K562 (cell line): ENCODE data around the gene DHRS11. TPM values are rescaled to one million over a fixed set of nuclear protein-coding genes. Genes with fewer than 3 reads are reported as not detected.

Experiments used
- ARID1B ChIP-seq: fragments of 450-650 bp; IDR thresholded peaks from 2 replicates; pipeline ENCODE4 v1.6.1; 2016; ENCODE audit warnings: antibody characterized with exemption, mild to moderate bottlenecking, inconsistent platforms
- CBFA2T3 ChIP-seq: fragments of 450-650 bp; IDR thresholded peaks from 2 replicates; pipeline ENCODE4 v1.6.1; 2017
- CBX3 ChIP-seq, 2 experiments: IDR thresholded peaks; 1 replicate in 1 of 2; 2 replicates in 1 of 2; pipeline ENCODE4 v1.6.1; 2012; ENCODE audit warnings: inconsistent platforms in 2 of 2, low read length in 2 of 2, borderline replicate concordance in 1 of 2, control low read depth in 1 of 2
- CEBPB ChIP-seq: fragments of 450-650 bp; IDR thresholded peaks from 2 replicates; pipeline ENCODE4 v1.6.1; 2016; ENCODE audit warnings: missing genetic modification characterization, missing compliant biosample characterization
- CHD2 ChIP-seq: IDR thresholded peaks from 2 replicates; pipeline ENCODE4 v1.6.1; 2011; ENCODE audit warnings: low read depth, low read length
- DACH1 ChIP-seq: fragments of 450-650 bp; IDR thresholded peaks from 2 replicates; pipeline ENCODE4 v1.6.1; 2018; ENCODE audit not compliant: partially characterized antibody
- DPF2 ChIP-seq: fragments of 450-650 bp; IDR thresholded peaks from 2 replicates; pipeline ENCODE4 v1.6.1; 2016
- ESRRA ChIP-seq: fragments of 450-650 bp; IDR thresholded peaks from 2 replicates; pipeline ENCODE4 v1.6.1; 2014; ENCODE audit warnings: low read depth, mild to moderate bottlenecking, moderate library complexity, borderline replicate concordance
- ILK ChIP-seq: fragments of 450-650 bp; IDR thresholded peaks from 2 replicates; pipeline ENCODE4 v1.6.1; 2016; ENCODE audit warnings: missing genetic modification characterization, low read depth, mild to moderate bottlenecking, missing compliant biosample characterization, moderate library complexity, borderline replicate concordance
- KAT2B ChIP-seq: IDR thresholded peaks from one replicate; pipeline ENCODE4 v1.6.1; 2012; ENCODE audit warnings: low read depth, mild to moderate bottlenecking, control low read depth, inconsistent platforms, low read length, moderate library complexity
- KDM5B ChIP-seq: fragments of 200-600 bp; sonication (generic); IDR thresholded peaks from 2 replicates; pipeline ENCODE4 v1.6.1; 2012; ENCODE audit warnings: low read depth, mild to moderate bottlenecking, moderate library complexity, low read length, control low read depth, inconsistent platforms; ENCODE audit not compliant: insufficient replicate concordance
- MEIS2 ChIP-seq: fragments of 450-650 bp; IDR thresholded peaks from 2 replicates; pipeline ENCODE4 v1.6.1; 2014; ENCODE audit warnings: mild to moderate bottlenecking; ENCODE audit not compliant: partially characterized antibody
- PML ChIP-seq: IDR thresholded peaks from 2 replicates; pipeline ENCODE4 v1.6.1; 2012; ENCODE audit warnings: low read length, inconsistent platforms
- SIN3B ChIP-seq: fragments of 450-650 bp; IDR thresholded peaks from 2 replicates; pipeline ENCODE4 v1.6.1; 2017; ENCODE audit warnings: low read depth, mild to moderate bottlenecking, moderate library complexity
- ZNF121 ChIP-seq: sonication (generic); formaldehyde crosslinking; conservative IDR thresholded peaks from 2 replicates; pipeline ENCODE4 v1.8.0; 2022; ENCODE audit warnings: missing genetic modification reagents
- ZNF408 ChIP-seq: fragments of 250-450 bp; sonication (Bioruptor Pico); IDR thresholded peaks from 2 replicates; pipeline ENCODE4 v1.4.0; 2020; ENCODE audit warnings: low read depth, mild to moderate bottlenecking, moderate library complexity
- ZNF696 ChIP-seq: fragments of 250-450 bp; sonication (Bioruptor Pico); conservative IDR thresholded peaks from 2 replicates; pipeline ENCODE4 v1.4.0; 2020; ENCODE audit warnings: mild to moderate bottlenecking, moderate library complexity
- ZZZ3 ChIP-seq: fragments of 450-650 bp; IDR thresholded peaks from 2 replicates; pipeline ENCODE4 v1.6.1; 2016; ENCODE audit warnings: antibody characterized with exemption, mild to moderate bottlenecking, moderate library complexity
- polyA plus RNA-seq, 8 experiments: library from polyadenylated mRNA; depleted of rRNA in 4 of 8; stranded (reverse) in 5 of 8; unstranded in 3 of 8; fragments of >200 nt; fragmentation: Nextera tagmentation in 2 of 8; fragmentation: Illumina TruSeq in 1 of 8; extraction: Ambion mirVana in 2 of 8; extraction: Trizol in 1 of 8; gene quantifications; 2 replicates each; pipeline versions ENCODE4 v1.2.1 to v1.2.3, GENCODE V29; 2011 to 2014; ENCODE audit warnings: inconsistent platforms in 1 of 8, missing spikeins in 1 of 8
- total RNA-seq, 7 experiments: library from RNA; depleted of rRNA in 6 of 7; stranded (reverse); fragments of >200 nt in 6 of 7; fragmentation: Illumina TruSeq in 2 of 7; extraction: Trizol in 2 of 7; gene quantifications; 2 replicates each; pipeline versions ENCODE4 v1.2.1 to v1.2.3, GENCODE V29; 2011 to 2021; ENCODE audit warnings: low replicate concordance in 1 of 7
- TF ChIP-seq, protein P1 (sequence below): IDR thresholded peaks from 2 replicates; pipeline ENCODE4 v1.6.1; 2012; ENCODE audit warnings: low read depth, low read length, improper control_type of control experiment, borderline replicate concordance
- TF ChIP-seq, protein P2 (sequence below): sonication (generic); formaldehyde crosslinking; IDR thresholded peaks from 2 replicates; pipeline ENCODE4 v1.8.0; 2022; ENCODE audit warnings: mild to moderate bottlenecking, missing genetic modification reagents
- TF ChIP-seq, protein P3 (sequence below): fragments of 200-800 bp; sonication (Bioruptor generic); IDR thresholded peaks from 2 replicates; pipeline ENCODE4 v1.6.1; 2017; ENCODE audit warnings: missing genetic modification characterization, missing compliant biosample characterization
- TF ChIP-seq, protein P4 (sequence below): fragments of 250-450 bp; sonication (Bioruptor Pico); IDR thresholded peaks from 2 replicates; pipeline ENCODE4 v1.8.0; 2022; ENCODE audit warnings: inconsistent platforms, mild to moderate bottlenecking, moderate library complexity, borderline replicate concordance

Gene DHRS11
- total and polyA plus RNA-seq, 9 of the 15 experiments (the other 6 are each of a cell fraction or from before 2014, with no cell fraction given): 15.2 to 123 (median 59.8) TPM

DNA sequence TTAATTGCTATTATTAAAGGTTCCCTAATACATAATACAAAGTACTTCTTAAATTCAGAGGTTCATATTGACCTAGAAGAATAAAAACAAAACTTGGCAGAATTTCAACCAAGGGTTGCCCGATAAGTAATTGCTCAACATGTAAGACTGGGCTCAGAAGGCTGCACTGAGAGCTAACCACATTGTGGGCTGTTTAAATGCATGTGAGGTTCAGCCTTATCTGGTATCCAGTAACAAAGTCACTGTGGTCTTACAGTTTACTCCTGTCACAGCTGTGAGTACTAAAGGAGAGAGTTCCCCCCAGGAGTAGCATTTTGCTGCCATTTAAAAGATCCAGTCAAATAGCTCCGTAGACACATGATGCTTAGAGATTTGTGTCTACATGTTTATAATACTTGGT is 1.6 kb upstream of the DHRS11 start (continued):
- TF ChIP-seq PML (peak; percentile 53), ESRRA (peak; percentile 74; the same call in 1 of the 2 replicates), DACH1 (peak; percentile 63), SIN3B (no peak), CEBPB (tag) (peak; percentile 97), CHD2 (no peak), ZNF121 (CRISPR knock-in tag) (no peak), CBFA2T3 (peak; percentile 65), ZNF408 (no peak), ARID1B (peak; percentile 59), KAT2B (no peak), MEIS2 (peak; percentile 22), KDM5B (no peak), DPF2 (peak; percentile 74), ZNF696 (no peak), ILK (tag) (no peak), CBX3 (IDR thresholded peaks at IDR 0.05; ENCODE audit: borderline replicate concordance in 1 of 2, low read length in 2 of 2) (peak in 1 of 2 experiments; percentile 55; a peak in 1 of 3 replicates), ZZZ3 (no peak)
- TF ChIP-seq, protein P1, sequence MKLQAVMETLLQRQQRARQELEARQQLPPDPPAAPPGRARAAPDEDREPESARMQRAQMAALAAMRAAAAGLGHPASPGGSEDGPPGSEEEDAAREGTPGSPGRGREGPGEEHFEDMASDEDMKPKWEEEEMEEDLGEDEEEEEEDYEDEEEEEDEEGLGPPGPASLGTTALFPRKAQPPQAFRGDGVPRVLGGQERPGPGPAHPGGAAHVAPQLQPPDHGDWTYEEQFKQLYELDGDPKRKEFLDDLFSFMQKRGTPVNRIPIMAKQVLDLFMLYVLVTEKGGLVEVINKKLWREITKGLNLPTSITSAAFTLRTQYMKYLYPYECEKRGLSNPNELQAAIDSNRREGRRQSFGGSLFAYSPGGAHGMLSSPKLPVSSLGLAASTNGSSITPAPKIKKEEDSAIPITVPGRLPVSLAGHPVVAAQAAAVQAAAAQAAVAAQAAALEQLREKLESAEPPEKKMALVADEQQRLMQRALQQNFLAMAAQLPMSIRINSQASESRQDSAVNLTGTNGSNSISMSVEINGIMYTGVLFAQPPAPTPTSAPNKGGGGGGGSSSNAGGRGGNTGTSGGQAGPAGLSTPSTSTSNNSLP: no peak
- TF ChIP-seq, protein P2, sequence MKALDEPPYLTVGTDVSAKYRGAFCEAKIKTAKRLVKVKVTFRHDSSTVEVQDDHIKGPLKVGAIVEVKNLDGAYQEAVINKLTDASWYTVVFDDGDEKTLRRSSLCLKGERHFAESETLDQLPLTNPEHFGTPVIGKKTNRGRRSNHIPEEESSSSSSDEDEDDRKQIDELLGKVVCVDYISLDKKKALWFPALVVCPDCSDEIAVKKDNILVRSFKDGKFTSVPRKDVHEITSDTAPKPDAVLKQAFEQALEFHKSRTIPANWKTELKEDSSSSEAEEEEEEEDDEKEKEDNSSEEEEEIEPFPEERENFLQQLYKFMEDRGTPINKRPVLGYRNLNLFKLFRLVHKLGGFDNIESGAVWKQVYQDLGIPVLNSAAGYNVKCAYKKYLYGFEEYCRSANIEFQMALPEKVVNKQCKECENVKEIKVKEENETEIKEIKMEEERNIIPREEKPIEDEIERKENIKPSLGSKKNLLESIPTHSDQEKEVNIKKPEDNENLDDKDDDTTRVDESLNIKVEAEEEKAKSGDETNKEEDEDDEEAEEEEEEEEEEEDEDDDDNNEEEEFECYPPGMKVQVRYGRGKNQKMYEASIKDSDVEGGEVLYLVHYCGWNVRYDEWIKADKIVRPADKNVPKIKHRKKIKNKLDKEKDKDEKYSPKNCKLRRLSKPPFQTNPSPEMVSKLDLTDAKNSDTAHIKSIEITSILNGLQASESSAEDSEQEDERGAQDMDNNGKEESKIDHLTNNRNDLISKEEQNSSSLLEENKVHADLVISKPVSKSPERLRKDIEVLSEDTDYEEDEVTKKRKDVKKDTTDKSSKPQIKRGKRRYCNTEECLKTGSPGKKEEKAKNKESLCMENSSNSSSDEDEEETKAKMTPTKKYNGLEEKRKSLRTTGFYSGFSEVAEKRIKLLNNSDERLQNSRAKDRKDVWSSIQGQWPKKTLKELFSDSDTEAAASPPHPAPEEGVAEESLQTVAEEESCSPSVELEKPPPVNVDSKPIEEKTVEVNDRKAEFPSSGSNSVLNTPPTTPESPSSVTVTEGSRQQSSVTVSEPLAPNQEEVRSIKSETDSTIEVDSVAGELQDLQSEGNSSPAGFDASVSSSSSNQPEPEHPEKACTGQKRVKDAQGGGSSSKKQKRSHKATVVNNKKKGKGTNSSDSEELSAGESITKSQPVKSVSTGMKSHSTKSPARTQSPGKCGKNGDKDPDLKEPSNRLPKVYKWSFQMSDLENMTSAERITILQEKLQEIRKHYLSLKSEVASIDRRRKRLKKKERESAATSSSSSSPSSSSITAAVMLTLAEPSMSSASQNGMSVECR (CRISPR knock-in tag): no peak
- TF ChIP-seq, protein P3, sequence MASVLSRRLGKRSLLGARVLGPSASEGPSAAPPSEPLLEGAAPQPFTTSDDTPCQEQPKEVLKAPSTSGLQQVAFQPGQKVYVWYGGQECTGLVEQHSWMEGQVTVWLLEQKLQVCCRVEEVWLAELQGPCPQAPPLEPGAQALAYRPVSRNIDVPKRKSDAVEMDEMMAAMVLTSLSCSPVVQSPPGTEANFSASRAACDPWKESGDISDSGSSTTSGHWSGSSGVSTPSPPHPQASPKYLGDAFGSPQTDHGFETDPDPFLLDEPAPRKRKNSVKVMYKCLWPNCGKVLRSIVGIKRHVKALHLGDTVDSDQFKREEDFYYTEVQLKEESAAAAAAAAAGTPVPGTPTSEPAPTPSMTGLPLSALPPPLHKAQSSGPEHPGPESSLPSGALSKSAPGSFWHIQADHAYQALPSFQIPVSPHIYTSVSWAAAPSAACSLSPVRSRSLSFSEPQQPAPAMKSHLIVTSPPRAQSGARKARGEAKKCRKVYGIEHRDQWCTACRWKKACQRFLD: 0 out of 2 replicates have a peak, but pooled peaks have one; percentile 26
- TF ChIP-seq, protein P4, sequence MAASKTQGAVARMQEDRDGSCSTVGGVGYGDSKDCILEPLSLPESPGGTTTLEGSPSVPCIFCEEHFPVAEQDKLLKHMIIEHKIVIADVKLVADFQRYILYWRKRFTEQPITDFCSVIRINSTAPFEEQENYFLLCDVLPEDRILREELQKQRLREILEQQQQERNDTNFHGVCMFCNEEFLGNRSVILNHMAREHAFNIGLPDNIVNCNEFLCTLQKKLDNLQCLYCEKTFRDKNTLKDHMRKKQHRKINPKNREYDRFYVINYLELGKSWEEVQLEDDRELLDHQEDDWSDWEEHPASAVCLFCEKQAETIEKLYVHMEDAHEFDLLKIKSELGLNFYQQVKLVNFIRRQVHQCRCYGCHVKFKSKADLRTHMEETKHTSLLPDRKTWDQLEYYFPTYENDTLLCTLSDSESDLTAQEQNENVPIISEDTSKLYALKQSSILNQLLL: no peak
